ENCODE data around the gene HRH1. TPM values are rescaled to one million over a fixed set of nuclear protein-coding genes. Genes with fewer than 3 reads are reported as not detected.
"Not testable (repeated sequence)": the region's sequence is repeated elsewhere in the genome, so short reads cannot be mapped to it uniquely, and the experiment has no call there.

Gene HRH1
- total RNA-seq, 1 donor: 9.8 TPM

- peaks cover 30% of the 10 kb centered on the region for H3K4me1 ChIP-seq (ENCODE audit: insufficient read depth, low read length)
- TF ChIP-seq CTCF (IDR thresholded peaks at IDR 0.05; ENCODE audit: extremely low read depth, low read depth, low read length): no peak
- H3K9me3 ChIP-seq (ENCODE audit: low read depth, low read length): no peaks in the 10 kb centered on the region
- DNase-seq (ENCODE audit: insufficient read length, low spot score, missing footprints): peak; percentile 42
- H3K36me3 ChIP-seq (ENCODE audit: insufficient read depth, low read length): peaks cover 6% of the 10 kb centered on the region
- peaks cover 62% of the 10 kb centered on the region for H3K79me2 ChIP-seq (ENCODE audit: insufficient read depth, low read length)
- H3K4me3 ChIP-seq (ENCODE audit: insufficient read depth, low read length): no peak overlapping the region
- no peak overlapping the region for H2AFZ ChIP-seq (ENCODE audit: low read length)
- no peaks in the 10 kb centered on the region for H3K27me3 ChIP-seq (ENCODE audit: insufficient read depth, low read length)
- peak overlapping the region; percentile 81 for H3K27ac ChIP-seq (ENCODE audit: low read depth, low read length)
- H3K4me2 ChIP-seq (ENCODE audit: insufficient read depth, low read length): no peak overlapping the region
- H4K20me1 ChIP-seq (ENCODE audit: insufficient read depth, low read length): no peaks in the 10 kb centered on the region
Measured at GRCh38 chr3:11212784-11213183, 58.5 kb downstream of the HRH1 start.

- no peaks in the 10 kb centered on the region for H3K27me3 ChIP-seq (ENCODE audit: insufficient read depth, low read length)
- no peak overlapping the region for H2AFZ ChIP-seq (ENCODE audit: low read length)
- H3K79me2 ChIP-seq (ENCODE audit: insufficient read depth, low read length): peaks cover 58% of the 10 kb centered on the region
- no peak overlapping the region for H3K27ac ChIP-seq (ENCODE audit: low read depth, low read length)
- peaks cover 6% of the 10 kb centered on the region for H3K36me3 ChIP-seq (ENCODE audit: insufficient read depth, low read length)
- H3K9me3 ChIP-seq (ENCODE audit: low read depth, low read length): no peaks in the 10 kb centered on the region
- TF ChIP-seq CTCF (IDR thresholded peaks at IDR 0.05; ENCODE audit: extremely low read depth, low read depth, low read length): no peak
- H3K4me3 ChIP-seq (ENCODE audit: insufficient read depth, low read length): no peak overlapping the region
- H4K20me1 ChIP-seq (ENCODE audit: insufficient read depth, low read length): no peaks in the 10 kb centered on the region
- peaks cover 22% of the 10 kb centered on the region for H3K4me1 ChIP-seq (ENCODE audit: insufficient read depth, low read length)
- no peak for DNase-seq (ENCODE audit: insufficient read length, low spot score, missing footprints)
- H3K4me2 ChIP-seq (ENCODE audit: insufficient read depth, low read length): no peak overlapping the region
Measured at GRCh38 chr3:11213810-11214450, 59.6 kb downstream of the HRH1 start.

GRCh38 chr3:11214451-11214978 lies 60.2 kb downstream of the HRH1 start:
- H3K27ac ChIP-seq (ENCODE audit: low read depth, low read length): no peak overlapping the region
- no peak for TF ChIP-seq CTCF (IDR thresholded peaks at IDR 0.05; ENCODE audit: extremely low read depth, low read depth, low read length)
- no peak for DNase-seq (ENCODE audit: insufficient read length, low spot score, missing footprints)
- peaks cover 57% of the 10 kb centered on the region for H3K79me2 ChIP-seq (ENCODE audit: insufficient read depth, low read length)
- H3K27me3 ChIP-seq (ENCODE audit: insufficient read depth, low read length): no peaks in the 10 kb centered on the region
- no peaks in the 10 kb centered on the region for H3K9me3 ChIP-seq (ENCODE audit: low read depth, low read length)
- H3K36me3 ChIP-seq (ENCODE audit: insufficient read depth, low read length): peaks cover 6% of the 10 kb centered on the region
- no peak overlapping the region for H3K4me3 ChIP-seq (ENCODE audit: insufficient read depth, low read length)
- H4K20me1 ChIP-seq (ENCODE audit: insufficient read depth, low read length): no peaks in the 10 kb centered on the region
- peaks cover 22% of the 10 kb centered on the region for H3K4me1 ChIP-seq (ENCODE audit: insufficient read depth, low read length)
- no peak overlapping the region for H2AFZ ChIP-seq (ENCODE audit: low read length)
- H3K4me2 ChIP-seq (ENCODE audit: insufficient read depth, low read length): no peak overlapping the region

GRCh38 chr3:11217370-11217769 lies 63.1 kb downstream of the HRH1 start:
- H3K27me3 ChIP-seq (ENCODE audit: insufficient read depth, low read length); H3K4me3 ChIP-seq (ENCODE audit: insufficient read depth, low read length); H4K20me1 ChIP-seq (ENCODE audit: insufficient read depth, low read length); H3K4me2 ChIP-seq (ENCODE audit: insufficient read depth, low read length); H3K36me3 ChIP-seq (ENCODE audit: insufficient read depth, low read length); DNase-seq (ENCODE audit: insufficient read length, low spot score, missing footprints); H3K4me1 ChIP-seq (ENCODE audit: insufficient read depth, low read length); H3K27ac ChIP-seq (ENCODE audit: low read depth, low read length); H2AFZ ChIP-seq (ENCODE audit: low read length); H3K9me3 ChIP-seq (ENCODE audit: low read depth, low read length): not testable (repeated sequence)
- peaks cover 63% of the 10 kb centered on the region for H3K79me2 ChIP-seq (ENCODE audit: insufficient read depth, low read length)

All from osteoblast (primary cell).